Activated B cell treated with CpG ODN at 0.5 μM for 24 hours (primary cell): Measurements from ENCODE around the gene ADGRG6. TPM values are rescaled to one million over a fixed set of nuclear protein-coding genes. Genes with fewer than 3 reads are reported as not detected.

Experiments used
- ATAC-seq: fragments of 200-7000 bp; cut with Tn5 transposase; one replicate; pipeline ENCODE4 v1.10.0; 2021; ENCODE audit warnings: low read depth, mild to moderate bottlenecking, moderate library complexity
- CTCF ChIA-PET: fragments of 350-600 bp; sonication (Branson Sonifier 250); formaldehyde crosslinking; loops from one replicate; lab custom pipeline; 2021; ENCODE audit warnings: antibody characterized with exemption; lab: Charles Lee
- POLR2A ChIA-PET: fragments of 350-600 bp; sonication (Branson Sonifier 250); formaldehyde crosslinking; loops from one replicate; lab custom pipeline; 2021; ENCODE audit warnings: antibody characterized with exemption; lab: Charles Lee
- DNase-seq: peaks from one replicate; pipeline ENCODE4 v3.0.0; 2022
- H3K27ac Mint-ChIP-seq: one replicate; pipeline ENCODE4 v1.8.0; 2020; ENCODE audit warnings: mixed read lengths
- H3K27me3 Mint-ChIP-seq: one replicate; pipeline ENCODE4 v1.8.0; 2021; ENCODE audit warnings: mixed read lengths
- H3K36me3 Mint-ChIP-seq: one replicate; pipeline ENCODE4 v1.8.0; 2021; ENCODE audit warnings: low read depth, mixed read lengths
- H3K4me1 Mint-ChIP-seq: one replicate; pipeline ENCODE4 v1.8.0; 2021; ENCODE audit warnings: mixed read lengths
- H3K4me3 Mint-ChIP-seq: one replicate; pipeline ENCODE4 v1.8.0; 2020; ENCODE audit warnings: mild to moderate bottlenecking, mixed read lengths
- H3K9me3 Mint-ChIP-seq: one replicate; pipeline ENCODE4 v1.8.0; 2020; ENCODE audit warnings: mixed read lengths
- intact Hi-C: fragments of 100-400 bp; cut with micrococcal nuclease; formaldehyde crosslinking; loops from one replicate; pipeline ENCODE4 v1.15.1; 2024
- total RNA-seq: library from RNA; stranded (reverse); gene quantifications from 2 replicates; pipeline ENCODE4 v1.2.3, GENCODE V29; 2022
- TF ChIP-seq, protein P1 (sequence below): fragments of 200-600 bp; IDR thresholded peaks from one replicate; pipeline ENCODE4 v1.8.0; 2022; ENCODE audit warnings: antibody characterized with exemption, mild to moderate bottlenecking

Gene ADGRG6
- total RNA-seq, 1 donor from 2014 or later: not detected

DNA sequence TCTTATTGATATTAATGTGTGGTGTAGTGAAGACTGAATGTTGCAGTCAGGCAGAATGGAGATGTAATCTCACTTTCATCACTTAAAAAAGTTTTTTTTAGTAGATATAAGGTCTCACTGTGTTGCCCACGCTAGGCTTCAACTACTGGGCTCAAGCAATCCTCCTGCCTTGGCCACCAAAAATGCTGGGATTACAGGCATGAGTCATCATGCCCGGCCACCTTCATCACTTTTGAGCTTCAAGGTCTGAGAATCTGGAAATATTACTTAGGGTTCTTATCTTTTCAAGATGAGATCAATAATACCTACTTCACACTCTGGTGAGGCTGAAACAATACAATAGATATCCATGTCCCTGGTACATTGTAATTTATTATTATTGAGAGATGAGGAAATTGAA, 31.6 kb downstream of the ADGRG6 start:
- DNase-seq (no peak), ATAC-seq (no peak)
- ChIA-PET CTCF (no interaction called here), POLR2A (no interaction called here)
- TF ChIP-seq, protein P1, sequence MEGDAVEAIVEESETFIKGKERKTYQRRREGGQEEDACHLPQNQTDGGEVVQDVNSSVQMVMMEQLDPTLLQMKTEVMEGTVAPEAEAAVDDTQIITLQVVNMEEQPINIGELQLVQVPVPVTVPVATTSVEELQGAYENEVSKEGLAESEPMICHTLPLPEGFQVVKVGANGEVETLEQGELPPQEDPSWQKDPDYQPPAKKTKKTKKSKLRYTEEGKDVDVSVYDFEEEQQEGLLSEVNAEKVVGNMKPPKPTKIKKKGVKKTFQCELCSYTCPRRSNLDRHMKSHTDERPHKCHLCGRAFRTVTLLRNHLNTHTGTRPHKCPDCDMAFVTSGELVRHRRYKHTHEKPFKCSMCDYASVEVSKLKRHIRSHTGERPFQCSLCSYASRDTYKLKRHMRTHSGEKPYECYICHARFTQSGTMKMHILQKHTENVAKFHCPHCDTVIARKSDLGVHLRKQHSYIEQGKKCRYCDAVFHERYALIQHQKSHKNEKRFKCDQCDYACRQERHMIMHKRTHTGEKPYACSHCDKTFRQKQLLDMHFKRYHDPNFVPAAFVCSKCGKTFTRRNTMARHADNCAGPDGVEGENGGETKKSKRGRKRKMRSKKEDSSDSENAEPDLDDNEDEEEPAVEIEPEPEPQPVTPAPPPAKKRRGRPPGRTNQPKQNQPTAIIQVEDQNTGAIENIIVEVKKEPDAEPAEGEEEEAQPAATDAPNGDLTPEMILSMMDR: no peak
- Mint-ChIP-seq H3K36me3 (no peaks in the 10 kb centered on the region), H3K4me1 (no peaks in the 10 kb centered on the region), H3K4me3 (no peak overlapping the region), H3K27me3 (no peaks in the 10 kb centered on the region), H3K27ac (no peak overlapping the region), H3K9me3 (no peaks in the 10 kb centered on the region)
- intact Hi-C loops: no loop called here

DNA sequence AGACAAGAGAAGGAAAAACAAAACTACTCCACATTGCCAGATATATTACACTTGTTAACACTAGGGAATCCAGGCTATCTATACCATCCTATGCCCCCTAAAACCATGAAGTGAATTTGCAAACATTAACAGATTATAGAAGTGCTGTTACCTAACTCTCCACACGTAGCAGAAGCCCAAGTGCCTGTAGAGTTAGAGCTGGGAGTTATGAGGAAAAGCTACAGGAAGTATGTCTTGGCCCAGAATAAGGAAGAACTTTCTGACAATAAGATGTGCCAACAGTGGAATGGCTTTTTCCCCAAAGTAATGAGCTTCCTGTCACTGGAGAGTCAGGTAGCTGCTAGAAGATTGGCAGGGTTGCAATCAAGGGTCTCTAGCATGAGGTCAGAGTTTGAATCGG, 32.5 kb downstream of the ADGRG6 start:
- ATAC-seq: no peak
- DNase-seq: no peak
- Mint-ChIP-seq H3K9me3 (no peaks in the 10 kb centered on the region), H3K36me3 (no peaks in the 10 kb centered on the region), H3K4me1 (no peaks in the 10 kb centered on the region), H3K27me3 (no peaks in the 10 kb centered on the region), H3K27ac (no peak overlapping the region), H3K4me3 (no peak overlapping the region)
- intact Hi-C loops: no loop called here
- POLR2A ChIA-PET: no interaction called here
- CTCF ChIA-PET: no interaction called here
- TF ChIP-seq, protein P1: no peak

DNA sequence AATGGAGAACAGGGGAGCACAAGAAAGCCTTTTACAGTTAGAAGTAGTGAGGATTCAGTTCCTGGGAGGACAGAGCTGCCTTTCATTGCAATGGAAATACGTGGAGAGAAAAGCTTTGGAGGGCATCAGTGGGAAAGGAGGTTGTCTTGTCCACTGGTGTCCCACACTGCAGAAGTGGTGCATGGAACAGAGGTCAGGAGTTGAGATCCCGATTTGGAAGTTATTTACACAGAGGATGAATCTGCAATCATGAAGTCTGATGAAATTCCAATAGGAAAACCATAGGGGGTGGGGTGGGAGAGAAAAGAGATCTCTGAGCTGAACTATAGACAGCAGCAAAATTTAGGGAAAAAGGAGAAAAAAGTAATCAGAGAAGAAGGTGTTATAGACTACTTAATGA, 33.6 kb downstream of the ADGRG6 start:
- ATAC-seq: no peak
- POLR2A ChIA-PET: no interaction called here

DNA sequence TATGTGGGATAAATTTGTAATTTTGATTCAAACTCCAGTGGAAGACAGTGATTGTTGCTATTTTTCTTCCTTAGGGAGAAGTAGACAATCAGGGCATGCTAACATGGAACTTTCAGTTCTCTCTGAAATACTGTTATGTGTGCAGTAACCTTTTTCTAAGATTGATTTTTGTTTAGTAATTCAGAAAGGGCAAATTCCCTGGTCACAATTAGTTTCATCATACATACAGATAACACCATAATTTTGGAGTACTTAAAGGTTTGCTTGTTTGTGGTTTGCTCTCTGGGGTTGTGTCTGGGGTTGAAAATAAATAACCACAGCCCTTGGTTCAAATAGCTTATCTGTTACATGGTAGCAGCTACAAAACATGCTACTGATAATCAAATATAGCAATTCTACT, 34.4 kb downstream of the ADGRG6 start:
- no peaks in the 10 kb centered on the region for H3K36me3 Mint-ChIP-seq
- ChIA-PET POLR2A (no interaction called here), CTCF (no interaction called here)
- DNase-seq (no peak), ATAC-seq (no peak)
- TF ChIP-seq, protein P1: no peak
- H3K4me1 Mint-ChIP-seq: no peaks in the 10 kb centered on the region
- no peak overlapping the region for H3K4me3 Mint-ChIP-seq
- H3K27me3 Mint-ChIP-seq: no peaks in the 10 kb centered on the region
- H3K27ac Mint-ChIP-seq: no peak overlapping the region
- H3K9me3 Mint-ChIP-seq: no peaks in the 10 kb centered on the region
- intact Hi-C loops: no loop called here

More for the DNA sequence above, 33.6 kb downstream of the ADGRG6 start:
- no peaks in the 10 kb centered on the region for H3K27me3 Mint-ChIP-seq
- TF ChIP-seq, protein P1: no peak
- no peaks in the 10 kb centered on the region for H3K9me3 Mint-ChIP-seq
- H3K36me3 Mint-ChIP-seq: no peaks in the 10 kb centered on the region
- no peaks in the 10 kb centered on the region for H3K4me1 Mint-ChIP-seq
- intact Hi-C loops: no loop called here
- no peak overlapping the region for H3K27ac Mint-ChIP-seq
- no peak overlapping the region for H3K4me3 Mint-ChIP-seq
- CTCF ChIA-PET: no interaction called here
- no peak for DNase-seq

DNA sequence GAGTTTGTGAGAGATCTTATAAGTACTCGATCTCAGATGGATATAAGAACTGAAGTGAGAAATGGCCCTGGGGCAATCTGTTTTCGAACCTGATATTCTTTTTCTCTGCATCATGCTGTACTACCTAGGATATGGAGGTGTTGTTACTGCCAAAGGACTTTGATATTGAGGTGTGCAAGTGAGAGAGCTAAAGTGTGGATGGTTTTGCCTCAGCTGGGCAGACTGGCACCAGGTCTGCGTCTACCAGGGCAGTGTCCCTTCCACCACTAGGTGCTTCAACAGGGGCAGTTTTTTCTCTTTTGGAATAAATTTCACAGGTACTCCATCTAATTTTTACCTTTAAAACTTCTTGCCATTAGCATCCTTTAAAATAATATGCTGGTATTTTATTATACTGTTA, 35.0 kb downstream of the ADGRG6 start:
- Mint-ChIP-seq H3K4me3 (no peak overlapping the region), H3K9me3 (no peaks in the 10 kb centered on the region), H3K27me3 (no peaks in the 10 kb centered on the region), H3K27ac (no peak overlapping the region), H3K4me1 (no peaks in the 10 kb centered on the region), H3K36me3 (no peaks in the 10 kb centered on the region)
- DNase-seq: no peak
- CTCF ChIA-PET: no interaction called here
- intact Hi-C loops: no loop called here
- POLR2A ChIA-PET: no interaction called here
- TF ChIP-seq, protein P1: no peak
- ATAC-seq: no peak
